Gastroesophageal sphincter (tissue), 3 donors: Measurements from ENCODE around the gene REV1.
"Not testable (repeated sequence)": the region's sequence is repeated elsewhere in the genome, so short reads cannot be mapped to it uniquely, and the experiment has no call there.

Source experiments
- EP300 ChIP-seq: sonication (generic); formaldehyde crosslinking; IDR thresholded peaks from one replicate; pipeline ENCODE4 v1.6.1; 2017; ENCODE audit warnings: antibody characterized with exemption, mild to moderate bottlenecking
- POLR2A ChIP-seq, 2 donors: fragments of 450-650 bp; IDR thresholded peaks; one replicate each; pipeline ENCODE4 v1.6.1; 2017; ENCODE audit warnings: antibody characterized with exemption in 2 of 2, mild to moderate bottlenecking in 2 of 2, moderate library complexity in 1 of 2
- POLR2AphosphoS5 ChIP-seq: sonication (generic); formaldehyde crosslinking; IDR thresholded peaks from one replicate; pipeline ENCODE4 v1.6.1; 2017; ENCODE audit warnings: antibody characterized with exemption
- TF ChIP-seq, protein P1 (sequence below), 4 experiments: fragments of 200-600 bp in 2 of 4; fragments of 450-650 bp in 2 of 4; sonication (generic) in 1 of 4; IDR thresholded peaks; one replicate each; pipeline ENCODE4 v1.5.1; 2017 to 2019; ENCODE audit warnings: antibody characterized with exemption in 4 of 4, mild to moderate bottlenecking in 2 of 4, moderate library complexity in 2 of 4

DNA sequence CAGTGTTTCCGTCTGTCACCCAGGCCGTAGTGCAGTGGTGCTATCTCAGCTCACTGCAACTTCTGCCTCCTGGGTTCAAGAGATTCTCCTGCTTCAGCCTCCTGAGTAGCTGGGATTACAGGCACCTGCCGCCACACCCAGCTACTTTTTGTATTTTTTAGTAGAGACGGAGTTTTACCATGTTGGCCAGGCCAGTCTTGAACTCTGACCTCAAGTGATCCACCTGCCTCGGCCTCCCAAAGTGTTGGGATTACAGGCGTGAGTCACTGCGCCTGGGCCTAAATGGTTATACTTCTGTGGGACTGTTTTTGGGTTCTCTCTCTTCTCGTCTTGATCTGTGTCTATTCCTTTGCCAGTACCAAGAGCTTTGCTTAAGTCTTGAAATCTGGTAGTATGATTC, 135.0 kb downstream of the REV1 start:
- TF ChIP-seq, protein P1, sequence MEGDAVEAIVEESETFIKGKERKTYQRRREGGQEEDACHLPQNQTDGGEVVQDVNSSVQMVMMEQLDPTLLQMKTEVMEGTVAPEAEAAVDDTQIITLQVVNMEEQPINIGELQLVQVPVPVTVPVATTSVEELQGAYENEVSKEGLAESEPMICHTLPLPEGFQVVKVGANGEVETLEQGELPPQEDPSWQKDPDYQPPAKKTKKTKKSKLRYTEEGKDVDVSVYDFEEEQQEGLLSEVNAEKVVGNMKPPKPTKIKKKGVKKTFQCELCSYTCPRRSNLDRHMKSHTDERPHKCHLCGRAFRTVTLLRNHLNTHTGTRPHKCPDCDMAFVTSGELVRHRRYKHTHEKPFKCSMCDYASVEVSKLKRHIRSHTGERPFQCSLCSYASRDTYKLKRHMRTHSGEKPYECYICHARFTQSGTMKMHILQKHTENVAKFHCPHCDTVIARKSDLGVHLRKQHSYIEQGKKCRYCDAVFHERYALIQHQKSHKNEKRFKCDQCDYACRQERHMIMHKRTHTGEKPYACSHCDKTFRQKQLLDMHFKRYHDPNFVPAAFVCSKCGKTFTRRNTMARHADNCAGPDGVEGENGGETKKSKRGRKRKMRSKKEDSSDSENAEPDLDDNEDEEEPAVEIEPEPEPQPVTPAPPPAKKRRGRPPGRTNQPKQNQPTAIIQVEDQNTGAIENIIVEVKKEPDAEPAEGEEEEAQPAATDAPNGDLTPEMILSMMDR (IDR thresholded peaks at IDR 0.05) = not testable (repeated sequence)
- not testable (repeated sequence) for TF ChIP-seq POLR2A (IDR thresholded peaks at IDR 0.05); POLR2AphosphoS5; EP300
